ENCODE measurements around the gene DNASE1L1.

The DNASE1L1 gene

DNA sequence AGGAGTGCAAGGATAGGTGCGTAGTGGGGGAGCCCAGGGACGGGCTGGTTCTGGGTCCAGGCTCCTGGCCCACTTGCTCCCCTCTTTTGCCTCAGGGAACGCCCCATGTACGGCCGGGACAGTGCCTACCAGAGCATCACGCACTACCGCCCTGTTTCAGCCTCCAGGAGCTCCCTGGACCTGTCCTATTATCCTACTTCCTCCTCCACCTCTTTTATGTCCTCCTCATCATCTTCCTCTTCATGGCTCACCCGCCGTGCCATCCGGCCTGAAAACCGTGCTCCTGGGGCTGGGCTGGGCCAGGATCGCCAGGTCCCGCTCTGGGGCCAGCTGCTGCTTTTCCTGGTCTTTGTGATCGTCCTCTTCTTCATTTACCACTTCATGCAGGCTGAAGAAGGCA lies 28.3 kb downstream of the DNASE1L1 start:
- no peak for DNase-seq

GRCh38 chrX:154380153-154380552 lies 28.9 kb downstream of the DNASE1L1 start:
- DNase-seq, result no peak

GRCh38 chrX:154379569-154379951 lies 29.5 kb downstream of the DNASE1L1 start:
- no peak for DNase-seq

DNA sequence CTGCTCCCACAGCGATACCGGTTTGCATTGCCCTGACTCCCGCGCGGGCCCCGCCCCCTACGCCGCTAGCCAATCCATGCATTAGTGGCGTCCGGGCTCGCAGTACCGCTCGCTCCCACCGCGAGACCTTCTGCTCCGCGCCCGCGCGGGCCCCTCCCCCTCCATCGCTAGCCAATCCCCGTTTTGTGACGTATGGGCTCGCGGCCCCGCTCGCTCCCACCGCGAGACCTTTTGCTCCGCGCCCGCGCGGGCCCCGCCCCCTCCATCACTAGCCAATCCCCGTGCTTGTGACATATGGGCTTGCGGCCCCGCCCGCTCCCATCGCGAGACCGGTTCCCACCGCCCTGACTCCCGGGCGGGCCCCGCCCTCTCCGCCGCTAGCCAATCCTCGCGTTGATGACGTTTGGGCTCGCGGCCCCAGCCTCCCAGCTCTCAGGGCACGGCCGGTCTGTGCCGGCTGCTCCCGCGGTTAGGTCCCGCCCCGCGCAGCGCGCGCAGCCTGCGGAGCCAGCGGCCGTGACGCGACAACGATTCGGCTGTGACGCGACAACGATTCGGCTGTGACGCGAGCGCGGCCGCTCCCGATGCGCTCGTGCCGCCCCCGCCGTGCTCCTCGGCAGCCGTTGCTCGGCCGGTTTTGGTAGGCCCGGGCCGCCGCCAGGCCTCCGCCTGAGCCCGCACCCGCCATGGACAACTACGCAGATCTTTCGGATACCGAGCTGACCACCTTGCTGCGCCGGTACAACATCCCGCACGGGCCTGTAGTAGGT lies 30.1 kb downstream of the DNASE1L1 start, which contains the start of gene EMD:
TSS of gene EMD (plus strand) at position 497 of the 770 bp plus-strand sequence. CDS start at position 687, 190 bp downstream.
- peak; percentile 95 for DNase-seq

GRCh38 chrX:154378059-154378798 lies 30.8 kb downstream of the DNASE1L1 start:
- DNase-seq, result no peak

GRCh38 chrX:154376774-154377173 lies 32.3 kb downstream of the DNASE1L1 start:
- DNase-seq, result no peak

DNA sequence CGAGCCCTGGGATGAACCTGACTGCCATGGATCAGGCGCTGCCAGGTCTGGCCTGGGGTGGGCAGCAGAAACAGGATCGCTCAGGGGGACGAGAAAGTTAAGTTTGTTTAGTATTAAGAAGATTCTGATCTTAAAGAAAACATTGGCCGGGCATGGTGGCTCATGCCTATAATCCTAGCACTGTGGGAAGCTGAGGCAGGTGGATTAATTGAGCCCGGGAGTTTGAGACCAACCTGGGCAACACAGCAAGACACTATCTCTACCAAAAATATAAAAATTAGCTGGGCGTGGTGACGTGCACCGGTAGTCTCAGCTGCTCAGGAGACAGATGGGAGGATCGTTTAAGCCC lies 33.9 kb downstream of the DNASE1L1 start:
- no peak for DNase-seq

- DNase-seq, result no peak
Measured at GRCh38 chrX:154374313-154375155, 34.5 kb downstream of the DNASE1L1 start, which contains the start of gene FLNA. TSS of gene FLNA (minus strand) at chrX:154374634. CDS start at chrX:154371245, 3,389 bp downstream.

GRCh38 chrX:154373340-154374306 lies 35.4 kb downstream of the DNASE1L1 start:
- DNase-seq, result peak; percentile 26

- DNase-seq, result no peak
Measured at GRCh38 chrX:154372612-154373022, 36.4 kb downstream of the DNASE1L1 start.

GRCh38 chrX:154371789-154372300 lies 37.2 kb downstream of the DNASE1L1 start:
- no peak for DNase-seq

DNA sequence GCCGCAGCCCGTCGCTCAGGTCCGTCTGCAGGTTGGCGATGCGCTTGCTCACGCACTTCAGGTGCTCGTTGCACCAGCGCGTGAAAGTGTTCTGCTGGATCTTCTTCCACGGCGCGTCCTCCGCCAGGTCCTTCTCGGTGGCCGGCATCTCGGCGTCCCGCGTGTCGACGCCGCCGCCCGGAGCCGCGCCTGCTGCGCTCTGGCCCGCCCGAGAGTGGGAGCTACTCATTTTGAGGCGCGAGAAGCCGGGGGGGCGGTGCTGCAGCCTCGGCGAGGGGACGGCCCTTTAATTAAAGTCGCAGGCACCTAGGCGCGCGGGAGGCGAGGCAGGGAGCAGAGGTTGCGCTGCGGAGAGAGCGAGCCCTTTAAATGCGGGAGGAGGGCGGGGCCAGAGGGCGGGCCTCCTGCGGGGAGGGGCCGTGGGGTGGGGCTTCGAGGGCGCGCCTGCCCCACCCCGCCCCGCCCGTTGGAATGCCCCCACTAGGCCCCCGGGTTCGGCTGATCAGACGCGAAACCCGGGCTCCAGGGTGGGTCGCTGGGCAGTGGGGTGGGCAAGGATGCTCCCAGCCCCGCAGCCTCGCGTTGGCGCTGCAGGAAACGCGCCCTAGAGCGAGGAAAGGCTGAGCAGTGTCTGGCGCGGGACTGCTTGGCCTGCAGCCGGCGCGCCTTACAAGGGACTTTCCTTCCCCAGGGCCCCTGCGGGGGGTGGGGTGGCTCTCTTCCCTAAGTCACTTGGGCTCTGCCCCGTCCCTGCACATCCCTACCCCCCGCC lies 37.9 kb downstream of the DNASE1L1 start:
- peak; percentile 84 for DNase-seq

DNA sequence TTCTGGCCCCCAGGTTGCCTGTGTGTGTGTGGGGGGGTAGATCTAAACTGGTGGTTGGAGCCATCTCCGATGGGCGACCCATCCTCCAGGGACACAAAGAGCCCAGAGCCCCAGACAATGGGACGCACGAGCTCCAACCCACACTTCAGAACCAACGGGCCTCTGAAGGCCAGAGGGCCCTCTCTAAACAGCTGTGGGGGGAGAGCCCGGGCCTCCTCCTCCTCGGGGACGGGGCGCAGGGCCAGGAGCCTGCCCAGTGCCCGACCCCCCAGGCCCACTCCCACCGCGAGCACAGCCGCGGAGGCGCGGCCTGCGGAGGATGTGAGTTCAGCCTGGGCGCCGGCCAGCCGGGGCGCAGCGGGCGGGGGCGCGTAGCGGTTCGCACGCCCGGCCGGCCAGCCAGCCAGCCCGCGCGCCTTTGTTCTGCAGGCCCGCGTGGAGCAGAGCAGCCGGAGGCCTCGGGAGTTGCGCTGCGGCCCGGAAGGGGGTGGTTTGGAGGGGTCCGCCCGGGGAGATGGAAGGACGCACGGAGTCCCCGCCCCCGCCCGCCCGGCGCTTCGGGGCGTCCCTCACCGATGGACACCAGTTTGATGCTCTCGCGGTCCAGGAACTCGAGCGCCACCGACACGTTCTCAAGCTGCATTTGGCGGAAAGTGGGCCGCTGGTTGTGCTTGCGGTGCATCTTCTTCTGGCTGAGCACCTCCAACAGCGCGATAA lies 38.6 kb downstream of the DNASE1L1 start:
- no peak for DNase-seq

GRCh38 chrX:154369449-154370299 lies 39.4 kb downstream of the DNASE1L1 start:
- peak; percentile 8 for DNase-seq

- DNase-seq, result peak; percentile 3
Measured at GRCh38 chrX:154368630-154369448, 40.2 kb downstream of the DNASE1L1 start.

DNA sequence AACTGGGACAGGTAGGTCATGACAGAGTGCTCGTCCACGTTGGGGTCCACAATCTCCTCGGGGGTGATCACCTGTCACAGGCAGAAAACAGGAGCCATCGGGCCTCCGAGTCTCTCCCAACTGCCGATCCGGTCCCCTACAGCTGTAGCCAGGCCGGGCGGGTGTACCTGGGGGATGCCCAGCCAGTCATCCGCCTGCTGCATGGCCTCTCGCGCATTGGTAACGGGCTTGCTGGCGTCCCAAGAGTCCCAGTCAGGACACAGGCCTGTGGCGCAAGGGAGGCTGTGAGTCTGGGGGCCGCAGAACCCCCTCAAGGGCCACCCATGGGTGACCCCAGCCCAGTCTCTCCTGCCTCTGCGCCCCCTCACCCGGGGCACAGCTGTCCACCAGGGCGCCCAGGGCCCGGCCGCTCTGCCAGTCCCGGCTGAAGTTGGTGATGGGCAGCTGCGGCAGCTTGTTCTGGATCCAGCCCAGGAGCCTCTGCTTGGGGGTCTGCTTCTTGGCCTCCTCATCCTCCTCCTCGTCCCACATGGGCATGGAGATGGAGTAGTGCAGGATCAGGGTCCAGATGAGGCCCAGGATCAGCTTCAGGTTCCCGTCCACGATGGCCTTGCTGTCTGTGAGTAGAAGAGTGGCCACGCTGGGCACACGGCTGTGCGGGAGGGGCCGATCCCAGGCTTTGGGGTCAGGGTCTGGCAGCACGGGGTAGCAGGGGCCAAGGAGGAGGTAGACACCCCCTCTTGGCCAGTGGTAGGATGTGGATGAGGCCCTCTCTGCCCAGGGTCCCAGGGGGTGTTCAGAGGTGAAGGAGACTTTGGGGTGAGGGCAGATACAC lies 41.4 kb downstream of the DNASE1L1 start:
- no peak for DNase-seq

DNA sequence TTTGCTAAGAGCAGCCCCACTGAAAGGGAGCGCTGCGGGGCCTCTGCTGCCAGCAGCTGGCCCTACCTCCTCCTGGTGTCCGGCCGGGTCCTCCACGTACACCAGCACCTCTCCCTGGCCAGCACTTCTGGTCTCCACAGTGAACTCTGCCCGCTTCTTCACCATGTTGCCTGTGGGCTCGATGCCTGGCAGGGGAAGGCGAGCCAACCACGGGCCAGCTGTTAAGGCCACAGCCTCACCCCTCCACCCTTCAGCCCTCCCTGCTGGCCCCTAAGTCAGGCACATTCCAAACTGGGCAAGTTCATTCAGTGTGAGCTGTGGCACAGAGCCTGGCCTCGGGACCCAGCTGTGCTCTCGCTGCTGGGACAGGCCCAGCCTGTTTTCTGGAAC lies 42.4 kb downstream of the DNASE1L1 start:
- no peak for DNase-seq

Data from NCI-H1048 (cell line).